ENCODE data around the gene AHRR. TPM values are rescaled to one million over a fixed set of nuclear protein-coding genes. Genes with fewer than 3 reads are reported as not detected.
A peak's percentile ranks its signal among the peaks of the same experiment; 100 is the strongest.

Gene AHRR
- total and polyA plus RNA-seq, 10 of the 15 experiments (the other 5 are each of a cell fraction or from before 2014, with no cell fraction given) = 0.90 to 35.2 (median 19.2) TPM

GRCh38 chr5:392431-392988, 71.0 kb downstream of the AHRR start:
- H3K27me3 ChIP-seq (replicated peaks in 1 of 2; ENCODE audit: control insufficient read depth in 2 of 2, insufficient read depth in 2 of 2, low read length in 1 of 2) = no peaks in the 10 kb centered on the region
- TF ChIP-seq ELK1 (IDR thresholded peaks at IDR 0.05; ENCODE audit: low read depth, low read length) = no peak
- TF ChIP-seq SKIL (IDR thresholded peaks at IDR 0.05; ENCODE audit: low read depth, poor library complexity, severe bottlenecking) = peak; percentile 84
- peak; percentile 62; the same call in 1 of the 2 replicates for TF ChIP-seq BCL11A (IDR thresholded peaks at IDR 0.05; ENCODE audit: low read depth, low read length)
- TF ChIP-seq YY1 (IDR thresholded peaks at IDR 0.05; ENCODE audit: low read depth, low read length) = 0 out of 2 replicates have a peak, but pooled peaks have one; percentile 37
- peak; percentile 59 for TF ChIP-seq JUNB (IDR thresholded peaks at IDR 0.05)
- TF ChIP-seq JUND (IDR thresholded peaks at IDR 0.05; ENCODE audit: low read depth, low read length) = peak; percentile 80
- TF ChIP-seq RCOR1 (conservative IDR thresholded peaks at IDR 0.05; ENCODE audit: low read depth, low read length) = no peak
- TF ChIP-seq MLLT1 (IDR thresholded peaks at IDR 0.05) = no peak
- 0 out of 2 replicates have a peak, but pooled peaks have one; percentile 34 for TF ChIP-seq PRDM15 (CRISPR knock-in tag; IDR thresholded peaks at IDR 0.05)
- peak; percentile 4; the same call in 1 of the 2 replicates for TF ChIP-seq RAD21 (IDR thresholded peaks at IDR 0.05; ENCODE audit: insufficient read depth, low read depth, low read length)
- peak; percentile 87 for TF ChIP-seq BCL3 (IDR thresholded peaks at IDR 0.05; ENCODE audit: borderline replicate concordance, insufficient read depth, low read depth, low read length, poor library complexity, severe bottlenecking)
- peak; percentile 97 for TF ChIP-seq CREM (IDR thresholded peaks at IDR 0.05; ENCODE audit: low read depth)

More at GRCh38 chr5:392431-392988, 71.0 kb downstream of the AHRR start:
- Histone ChIP-seq H3K79me2 (ENCODE audit: control insufficient read depth, insufficient read depth, low read length) (peaks cover 11% of the 10 kb centered on the region), H3K9me3 (replicated peaks; ENCODE audit: control insufficient read depth, insufficient read depth, low read length) (no peaks in the 10 kb centered on the region; the same call in 2 of the 3 replicates), H2AFZ (ENCODE audit: control insufficient read depth, low read depth, low read length) (peak overlapping the region; percentile 45), H3K27ac (ENCODE audit: control insufficient read depth, insufficient read depth) (peak overlapping the region; percentile 93), H3K4me3 (peak overlapping the region; percentile 17; the same call in 1 of the 2 replicates), H3K4me2 (ENCODE audit: control insufficient read depth, insufficient read depth) (peak overlapping the region; percentile 89), H4K20me1 (ENCODE audit: control insufficient read depth, insufficient read depth) (no peaks in the 10 kb centered on the region), H3K4me1 (ENCODE audit: control insufficient read depth, insufficient read depth, low read length) (peaks cover 21% of the 10 kb centered on the region), H3K36me3 (ENCODE audit: control insufficient read depth in 2 of 2, insufficient read depth in 2 of 2, low read length in 1 of 2) (peaks cover 0 to 23% of the 10 kb centered on the region in 2 experiments; a peak in 2 of 4 replicates), H3K9ac (ENCODE audit: control insufficient read depth, insufficient read depth, low read length) (peak overlapping the region; percentile 73)
- ATAC-seq = peak; percentile 95
- SMC1A ChIA-PET (ENCODE audit: uncharacterized antibody, unreplicated experiment) = interaction anchor here (0.8 to 2.1 kb wide), 7 partner anchors 13 to 215 kb away, joined by 3 to 10 read pairs (median 4); no protein-coding TSS in a partner anchor
- 13% methylated on average over 27 of the region's 30 CpGs for WGBS (ENCODE audit: insufficient coverage, insufficient replicate concordance, low lambda C conversion rate, missing lambda C conversion rate)
- peak; percentile 99 for FAIRE-seq
- in situ Hi-C loops (cut with MboI) (no loop called here), intact Hi-C loops (cut with micrococcal nuclease; ENCODE audit: unreplicated experiment) (loop anchor here (1.0 to 2.0 kb wide), 2 partner anchors 24 to 72 kb away; partner anchors contain the start of gene AHRR)
- CTCF ChIA-PET = interaction anchor here (0.6 to 1.6 kb wide), 6 partner anchors 9 to 75 kb away, joined by 3 to 12 read pairs (median 4); partner anchors contain the start of gene AHRR
- POLR2A ChIA-PET = interaction anchor here (1.0 to 1.9 kb wide), 10 partner anchors 11 to 76 kb away, joined by 3 to 9 read pairs (median 4); no protein-coding TSS in a partner anchor
- BruUV-seq (replicated peaks) = no TSS peak
- DNase-seq (ENCODE audit: low read depth, low spot score) = peak; percentile 95
- RAD21 ChIA-PET (ENCODE audit: unreplicated experiment) = interaction anchor here (0.7 to 1.4 kb wide), 10 partner anchors 10 to 76 kb away, joined by 3 to 9 read pairs (median 4); partner anchors contain the start of gene AHRR

Data from GM12878 (cell line).